Uterus (tissue), 2 donors: Measurements from ENCODE around the gene PIEZO2.

Experiments used
- CTCF ChIP-seq, 4 experiments: fragments of 200-600 bp in 2 of 4; fragments of 450-650 bp in 2 of 4; sonication (generic) in 2 of 4; IDR thresholded peaks; one replicate each; pipeline ENCODE4 v1.5.1; 2016 to 2019; ENCODE audit warnings: antibody characterized with exemption in 4 of 4, mild to moderate bottlenecking in 2 of 4, moderate library complexity in 1 of 4
- POLR2A ChIP-seq, 2 donors: fragments of 450-650 bp; IDR thresholded peaks; one replicate each; pipeline ENCODE4 v1.6.1; 2016; ENCODE audit warnings: antibody characterized with exemption in 2 of 2, mild to moderate bottlenecking in 1 of 2, moderate library complexity in 1 of 2

GRCh38 chr18:11125492-11126315 lies 23.7 kb downstream of the PIEZO2 start:
- TF ChIP-seq CTCF (IDR thresholded peaks at IDR 0.05) (no peak), POLR2A (IDR thresholded peaks at IDR 0.05) (no peak)
